Smooth muscle cell of trachea (primary cell): Measurements from ENCODE around the gene CRYBA4. TPM values are rescaled to one million over a fixed set of nuclear protein-coding genes. Genes with fewer than 3 reads are reported as not detected.

Experiments used
- total RNA-seq: library from RNA; depleted of rRNA; stranded (reverse); fragments of >200 nt; gene quantifications from 2 replicates; pipeline ENCODE4 v1.2.1, GENCODE V29; 2014

CRYBA4 gene
- not detected in 2 replicates for total RNA-seq

GRCh38 chr22:26621663-26622062 is at the start of gene CRYBA4:
Gene CRYBA4, plus strand, starts transcription at chr22:26621963. Its CDS starts 634 bp downstream, at chr22:26622597.

GRCh38 chr22:26589845-26590736 is 31.7 kb upstream of the CRYBA4 start, which contains the start of gene TPST2:
Gene TPST2, minus strand, starts transcription at chr22:26590132. Its CDS starts 48,502 bp downstream, at chr22:26541630.

GRCh38 chr22:26617271-26618199 is 4.2 kb upstream of the CRYBA4 start, which contains the start of gene CRYBB1:
Gene CRYBB1, minus strand, starts transcription at chr22:26618027. Its CDS starts 1,708 bp downstream, at chr22:26616319.

GRCh38 chr22:26656891-26657851 is 35.4 kb downstream of the CRYBA4 start, which contains the start of gene MIAT:
Gene MIAT, plus strand, starts transcription at chr22:26657588.

Other genes starting within 250 kb of the CRYBA4 start
- 0.87 and 2.2 TPM in 2 replicates for gene ASPHD2, start 192.7 kb upstream of the CRYBA4 start, total RNA-seq
- gene HPS4, start 138.2 kb upstream of the CRYBA4 start, total RNA-seq = 30.6 and 36.1 TPM in 2 replicates
- 11.1 and 14.3 TPM in 2 replicates for gene SRRD, start 138.1 kb upstream of the CRYBA4 start, total RNA-seq
- 40.6 and 42.5 TPM in 2 replicates for gene TFIP11, start 109.5 kb upstream of the CRYBA4 start, total RNA-seq
- 15.1 and 35.1 TPM in 2 replicates for gene TPST2, start 31.8 kb upstream of the CRYBA4 start, total RNA-seq
- not detected in 2 replicates for gene CRYBB1, start 3.9 kb upstream of the CRYBA4 start, total RNA-seq
- gene MIAT, start 35.6 kb downstream of the CRYBA4 start, total RNA-seq = 1.3 and 1.9 TPM in 2 replicates